OCI-M2 (cell line): Measurements from ENCODE around the gene QPRT.
"Not testable (repeated sequence)": the region's sequence is repeated elsewhere in the genome, so short reads cannot be mapped to it uniquely, and the experiment has no call there.

Source experiments
- DNase-seq: peaks from one replicate; lab custom pipeline; 2025; ENCODE audit not compliant: unreplicated experiment; lab: John Stamatoyannopoulos, UW

Gene QPRT

DNA sequence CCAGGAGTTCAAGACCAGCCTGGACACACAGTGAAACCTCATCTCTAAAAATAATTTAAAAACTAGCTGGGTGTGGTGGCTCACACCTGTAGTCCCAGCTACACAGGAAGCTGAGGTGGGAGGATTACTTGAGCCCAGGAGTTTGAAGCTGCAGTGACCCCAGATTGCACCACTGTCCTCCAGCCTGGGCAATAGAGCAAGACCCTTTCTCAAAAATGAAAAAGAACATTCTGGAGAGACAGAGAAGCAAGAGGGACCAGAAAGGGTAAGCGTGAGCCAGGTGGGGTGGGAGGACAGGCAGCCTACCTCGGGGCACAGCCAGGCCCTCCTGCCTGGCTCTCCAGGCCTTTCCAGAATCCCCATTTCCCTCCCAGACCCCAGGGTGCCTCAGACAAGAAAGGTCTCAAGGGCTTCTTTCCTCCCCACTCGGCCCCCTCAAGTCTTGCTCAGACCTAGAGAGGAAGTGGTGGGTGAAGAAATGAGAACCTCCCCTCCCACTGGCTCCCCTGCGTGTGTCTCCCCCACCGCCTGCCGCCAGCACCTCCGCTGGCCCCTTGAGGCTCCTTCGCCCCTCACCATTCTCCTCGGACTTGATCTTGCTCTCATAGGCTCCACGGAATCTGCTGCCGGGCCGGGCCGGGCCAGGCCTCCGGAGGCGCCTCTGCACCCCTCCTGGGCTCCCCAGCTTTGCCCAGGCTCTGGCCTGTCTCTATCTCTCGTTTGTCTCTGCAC lies 66.3 kb downstream of the QPRT start:
- DNase-seq = no peak

DNA sequence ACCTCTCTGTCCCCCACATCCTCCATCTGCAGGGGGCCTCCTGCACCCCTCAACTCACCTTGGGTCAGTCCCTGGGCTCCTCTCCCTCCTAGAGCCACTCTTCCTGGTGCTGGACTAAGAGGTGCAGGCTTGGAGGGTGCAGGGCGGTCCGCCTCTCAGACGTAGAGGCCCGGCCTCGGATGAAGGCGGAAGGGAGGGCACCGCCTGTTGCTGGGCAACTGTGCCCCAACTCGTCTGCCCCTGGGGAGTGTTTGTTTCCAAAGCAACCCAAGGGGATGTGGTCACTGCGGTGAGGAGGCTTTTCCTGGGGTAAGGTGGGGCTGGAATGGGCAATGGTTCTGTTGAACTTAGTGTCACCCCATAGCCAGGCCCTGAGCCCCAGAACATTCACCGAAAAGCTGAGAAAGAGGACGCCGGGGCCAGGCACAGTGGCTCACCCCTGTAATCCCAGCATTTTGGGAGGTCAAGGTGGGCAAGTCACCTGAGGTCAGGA lies 66.9 kb downstream of the QPRT start, which contains the start of gene C16orf54:
C16orf54 (minus strand) TSS at position 138 of the 493 bp plus-strand sequence. CDS start 1,039 bp downstream, outside the sequence.
- DNase-seq = no peak

DNA sequence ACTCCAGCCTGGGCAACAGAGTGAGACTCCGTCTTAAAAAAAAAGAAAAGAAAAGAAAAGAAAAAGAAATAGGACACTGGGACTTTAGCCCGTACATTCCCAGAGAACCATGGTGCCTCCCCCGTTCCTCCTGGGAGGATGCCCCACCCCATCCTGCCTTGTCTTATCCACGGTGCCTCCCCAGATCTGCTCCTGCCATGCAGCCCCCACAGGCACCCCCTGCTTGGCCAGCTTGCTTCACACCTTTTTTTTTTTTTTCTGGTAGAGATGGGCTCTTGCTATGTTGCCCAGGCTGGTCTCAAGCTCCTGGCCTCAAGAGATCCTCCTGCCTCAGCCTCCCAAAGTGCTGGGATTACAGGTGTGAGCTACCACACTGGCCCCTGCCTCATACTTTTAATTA lies 67.5 kb downstream of the QPRT start:
- DNase-seq = not testable (repeated sequence)
